Epithelial cell of esophagus (primary cell): ENCODE data around the gene SMCO1.
"Not testable (repeated sequence)": the region's sequence is repeated elsewhere in the genome, so short reads cannot be mapped to it uniquely, and the experiment has no call there.

ENCODE experiments used
- DNase-seq: peaks from one replicate; pipeline ENCODE4 v3.0.0; 2010; ENCODE audit warnings: low read depth
- H3K4me3 ChIP-seq: 2 replicates; pipeline ENCODE4 v1.5.1; 2011; ENCODE audit warnings: mild to moderate bottlenecking, low read length, control low read depth
- TF ChIP-seq, protein P1 (sequence below): IDR thresholded peaks from 2 replicates; pipeline ENCODE4 v1.5.1; 2011; ENCODE audit warnings: low read depth, mild to moderate bottlenecking, low read length, control low read depth, inconsistent platforms; ENCODE audit not compliant: insufficient read depth; ENCODE audit errors: missing control alignments

SMCO1 gene

DNA sequence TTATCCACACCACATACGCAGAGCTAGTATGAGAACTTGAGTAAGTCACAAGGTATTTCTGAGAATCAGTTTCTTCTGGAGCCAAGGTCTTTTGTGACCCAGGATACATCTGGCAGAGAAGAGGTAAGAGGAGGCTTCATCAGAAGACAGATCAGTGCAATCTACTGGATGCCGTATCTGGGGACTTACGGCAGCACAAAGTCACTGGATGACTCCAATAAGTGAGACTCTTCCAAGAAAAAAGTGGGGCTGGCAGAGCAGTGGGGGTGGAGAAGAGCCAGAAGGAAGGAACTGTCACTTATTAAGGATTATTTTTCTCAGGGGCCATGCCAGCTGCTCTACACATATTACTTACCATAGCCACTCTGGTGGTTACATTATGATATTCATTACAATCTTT, 51.3 kb downstream of the SMCO1 start:
- no peak for DNase-seq
- TF ChIP-seq, protein P1, sequence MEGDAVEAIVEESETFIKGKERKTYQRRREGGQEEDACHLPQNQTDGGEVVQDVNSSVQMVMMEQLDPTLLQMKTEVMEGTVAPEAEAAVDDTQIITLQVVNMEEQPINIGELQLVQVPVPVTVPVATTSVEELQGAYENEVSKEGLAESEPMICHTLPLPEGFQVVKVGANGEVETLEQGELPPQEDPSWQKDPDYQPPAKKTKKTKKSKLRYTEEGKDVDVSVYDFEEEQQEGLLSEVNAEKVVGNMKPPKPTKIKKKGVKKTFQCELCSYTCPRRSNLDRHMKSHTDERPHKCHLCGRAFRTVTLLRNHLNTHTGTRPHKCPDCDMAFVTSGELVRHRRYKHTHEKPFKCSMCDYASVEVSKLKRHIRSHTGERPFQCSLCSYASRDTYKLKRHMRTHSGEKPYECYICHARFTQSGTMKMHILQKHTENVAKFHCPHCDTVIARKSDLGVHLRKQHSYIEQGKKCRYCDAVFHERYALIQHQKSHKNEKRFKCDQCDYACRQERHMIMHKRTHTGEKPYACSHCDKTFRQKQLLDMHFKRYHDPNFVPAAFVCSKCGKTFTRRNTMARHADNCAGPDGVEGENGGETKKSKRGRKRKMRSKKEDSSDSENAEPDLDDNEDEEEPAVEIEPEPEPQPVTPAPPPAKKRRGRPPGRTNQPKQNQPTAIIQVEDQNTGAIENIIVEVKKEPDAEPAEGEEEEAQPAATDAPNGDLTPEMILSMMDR, result no peak
- H3K4me3 ChIP-seq, result no peak overlapping the region

DNA sequence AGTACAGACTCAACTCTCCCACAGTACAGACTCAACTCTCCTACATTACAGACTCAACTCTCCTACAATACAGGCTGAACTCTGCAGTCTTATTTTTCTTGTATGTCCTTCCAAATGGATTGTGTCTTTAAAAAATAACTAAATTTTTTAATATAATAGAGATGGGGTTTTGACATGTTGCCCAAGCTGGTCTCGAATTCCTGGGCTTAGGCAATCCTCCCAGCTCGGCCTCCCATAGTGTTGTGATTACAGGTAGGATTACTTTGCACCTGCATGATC, 51.7 kb downstream of the SMCO1 start:
- no peak for DNase-seq
- TF ChIP-seq, protein P1, result no peak
- H3K4me3 ChIP-seq, result no peak overlapping the region

DNA sequence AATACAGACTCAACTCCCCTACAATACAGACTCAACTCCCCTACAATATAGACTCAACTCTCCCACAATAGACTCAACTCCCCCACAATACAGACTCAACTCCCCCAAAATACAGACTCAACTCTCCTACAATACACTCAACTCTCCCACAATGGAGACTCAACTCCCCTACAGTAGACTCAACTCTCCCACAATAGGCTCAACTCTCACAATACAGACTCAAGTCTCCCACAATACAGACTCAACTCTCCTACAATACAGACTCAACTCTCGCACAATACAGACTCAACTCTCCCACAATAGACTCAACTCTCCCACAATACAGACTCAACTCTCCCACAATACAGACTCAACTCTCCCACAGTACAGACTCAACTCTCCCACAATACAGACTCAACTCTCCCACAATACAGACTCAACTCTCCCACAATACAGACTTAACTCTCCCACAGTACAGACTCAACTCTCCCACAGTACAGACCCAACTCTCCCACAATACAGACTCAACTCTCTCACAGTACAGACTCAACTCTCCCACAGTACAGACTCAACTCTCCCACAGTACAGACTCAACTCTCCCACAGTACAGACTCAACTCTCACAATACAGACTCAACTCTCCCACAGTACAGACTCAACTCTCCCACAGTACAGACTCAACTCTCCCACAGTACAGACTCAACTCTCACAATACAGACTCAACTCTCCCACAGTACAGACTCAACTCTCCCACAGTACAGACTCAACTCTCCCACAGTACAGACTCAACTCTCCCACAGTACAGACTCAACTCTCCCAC, 52.3 kb downstream of the SMCO1 start:
- DNase-seq, H3K4me3 ChIP-seq: not testable (repeated sequence)

DNA sequence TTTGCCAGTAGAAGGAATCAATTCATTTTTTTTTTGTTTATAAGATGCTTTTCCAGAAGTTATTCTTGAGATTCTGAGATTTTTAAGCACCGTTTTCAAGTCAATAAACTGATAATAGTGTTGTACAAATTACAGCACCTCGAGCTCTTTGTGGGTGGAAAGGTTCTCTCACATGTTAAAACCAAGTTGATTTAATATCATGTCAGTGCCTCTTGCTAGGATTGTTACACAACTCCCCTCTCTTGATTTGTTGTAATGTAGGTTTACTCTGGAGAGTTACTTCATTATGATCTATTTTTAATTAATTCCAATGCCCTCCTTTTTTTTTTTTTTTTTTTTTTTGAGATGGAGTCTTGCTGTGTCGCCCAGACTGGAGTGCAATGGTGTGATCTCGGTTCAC, 57.1 kb downstream of the SMCO1 start:
- no peak for DNase-seq
- H3K4me3 ChIP-seq, result no peak overlapping the region
- TF ChIP-seq, protein P1, result no peak

DNA sequence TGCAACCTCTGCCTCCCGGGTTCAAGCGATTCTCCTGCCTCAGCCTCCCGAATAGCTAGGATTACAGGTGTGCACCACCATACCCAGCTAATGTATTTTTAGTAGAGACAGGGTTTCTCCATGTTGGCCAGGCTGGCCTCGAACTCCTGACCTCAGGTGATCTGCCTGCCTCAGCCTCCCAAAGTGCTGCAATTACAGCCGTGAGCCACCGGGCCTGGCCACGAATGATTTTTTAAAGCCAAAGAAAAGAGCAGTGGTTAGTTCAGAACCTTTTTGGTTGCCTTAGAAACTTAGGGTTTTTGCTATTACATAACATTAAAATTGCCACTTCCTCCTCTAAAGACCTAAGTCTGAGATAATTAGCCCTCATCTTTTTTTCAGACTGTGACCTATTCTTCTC, 57.7 kb downstream of the SMCO1 start:
- not testable (repeated sequence) for DNase-seq, H3K4me3 ChIP-seq
